GM12878 (cell line): ENCODE data around the gene SLC25A51.

Experiments used
- CBX5 ChIP-seq: sonication (generic); IDR thresholded peaks from 2 replicates; pipeline ENCODE4 v1.6.1; 2016; ENCODE audit warnings: low read depth, moderate library complexity, mild to moderate bottlenecking, inconsistent platforms
- CHD2 ChIP-seq: IDR thresholded peaks from 2 replicates; pipeline ENCODE4 v1.6.1; 2011; ENCODE audit warnings: low read depth, low read length, improper control_type of control experiment, borderline replicate concordance
- CREM ChIP-seq: IDR thresholded peaks from 2 replicates; pipeline ENCODE4 v1.6.1; 2014; ENCODE audit warnings: antibody characterized with exemption, low read depth
- CTCF ChIP-seq, 3 experiments: IDR thresholded peaks in 2 of 3; conservative IDR thresholded peaks in 1 of 3; 2 replicates each; pipeline ENCODE4 v1.5.1; 2011; ENCODE audit warnings: low read depth in 3 of 3, low read length in 3 of 3, mild to moderate bottlenecking in 3 of 3, control low read depth in 2 of 3, moderate library complexity in 2 of 3, inconsistent platforms in 1 of 3, mixed read lengths in 1 of 3; ENCODE audit not compliant: control insufficient read depth in 2 of 3, insufficient read depth in 1 of 3; ENCODE audit errors: extremely low read depth in 1 of 3
- EP300 ChIP-seq, 2 experiments: fragments of 150-350 bp in 1 of 2; IDR thresholded peaks; 2 replicates each; pipeline ENCODE4 v1.6.1; 2011 to 2012; ENCODE audit warnings: low read depth in 2 of 2, low read length in 2 of 2, borderline replicate concordance in 1 of 2, improper control_type of control experiment in 1 of 2, inconsistent platforms in 1 of 2; ENCODE audit not compliant: control insufficient read depth in 1 of 2
- MYB ChIP-seq: fragments of 150-350 bp; IDR thresholded peaks from 2 replicates; pipeline ENCODE4 v1.6.1; 2014; ENCODE audit warnings: mild to moderate bottlenecking, low read depth, low read length, borderline replicate concordance
- NFYB ChIP-seq: IDR thresholded peaks from 2 replicates; pipeline ENCODE4 v1.6.1; 2011; ENCODE audit warnings: low read depth, mild to moderate bottlenecking, low read length, improper control_type of control experiment, moderate library complexity; ENCODE audit not compliant: insufficient read depth
- PKNOX1 ChIP-seq: fragments of 450-650 bp; IDR thresholded peaks from 2 replicates; pipeline ENCODE4 v1.6.1; 2016; ENCODE audit warnings: mild to moderate bottlenecking
- SMC3 ChIP-seq: IDR thresholded peaks from 2 replicates; pipeline ENCODE4 v1.6.1; 2011; ENCODE audit warnings: low read length, improper control_type of control experiment, borderline replicate concordance
- TCF7 ChIP-seq: IDR thresholded peaks from 2 replicates; pipeline ENCODE4 v1.6.1; 2014; ENCODE audit warnings: antibody characterized with exemption, borderline replicate concordance
- USF2 ChIP-seq: IDR thresholded peaks from 2 replicates; pipeline ENCODE4 v1.6.1; 2011; ENCODE audit warnings: low read depth, low read length, improper control_type of control experiment, borderline replicate concordance
- ZNF384 ChIP-seq: IDR thresholded peaks from 2 replicates; pipeline ENCODE4 v1.6.1; 2012; ENCODE audit warnings: low read depth, mild to moderate bottlenecking, low read length, improper control_type of control experiment, borderline replicate concordance

GRCh38 chr9:37904445-37905130, 661 bp upstream of the SLC25A51 start:
- TF ChIP-seq USF2 = no peak
- no peak for TF ChIP-seq EP300 (IDR thresholded peaks at IDR 0.05; ENCODE audit: borderline replicate concordance in 1 of 2, control insufficient read depth in 1 of 2, low read depth in 2 of 2, low read length in 2 of 2)
- TF ChIP-seq MYB = no peak
- no peak for TF ChIP-seq CBX5
- no peak for TF ChIP-seq PKNOX1
- no peak for TF ChIP-seq CREM
- TF ChIP-seq CTCF (IDR thresholded peaks at IDR 0.05 in 2 of 3, conservative IDR thresholded peaks at IDR 0.05 in 1 of 3; ENCODE audit: control insufficient read depth in 2 of 3, extremely low read depth in 1 of 3, insufficient read depth in 1 of 3, low read depth in 3 of 3, low read length in 3 of 3) = no peak
- no peak for TF ChIP-seq TCF7
- no peak for TF ChIP-seq CHD2
- no peak for TF ChIP-seq SMC3
- no peak for TF ChIP-seq ZNF384
- no peak for TF ChIP-seq NFYB
